ENCODE measurements around the gene GRHL3. TPM values are rescaled to one million over a fixed set of nuclear protein-coding genes. Genes with fewer than 3 reads are reported as not detected.

Gene GRHL3
- total RNA-seq, 1 donor from 2014 or later, result 2.5 TPM

DNA sequence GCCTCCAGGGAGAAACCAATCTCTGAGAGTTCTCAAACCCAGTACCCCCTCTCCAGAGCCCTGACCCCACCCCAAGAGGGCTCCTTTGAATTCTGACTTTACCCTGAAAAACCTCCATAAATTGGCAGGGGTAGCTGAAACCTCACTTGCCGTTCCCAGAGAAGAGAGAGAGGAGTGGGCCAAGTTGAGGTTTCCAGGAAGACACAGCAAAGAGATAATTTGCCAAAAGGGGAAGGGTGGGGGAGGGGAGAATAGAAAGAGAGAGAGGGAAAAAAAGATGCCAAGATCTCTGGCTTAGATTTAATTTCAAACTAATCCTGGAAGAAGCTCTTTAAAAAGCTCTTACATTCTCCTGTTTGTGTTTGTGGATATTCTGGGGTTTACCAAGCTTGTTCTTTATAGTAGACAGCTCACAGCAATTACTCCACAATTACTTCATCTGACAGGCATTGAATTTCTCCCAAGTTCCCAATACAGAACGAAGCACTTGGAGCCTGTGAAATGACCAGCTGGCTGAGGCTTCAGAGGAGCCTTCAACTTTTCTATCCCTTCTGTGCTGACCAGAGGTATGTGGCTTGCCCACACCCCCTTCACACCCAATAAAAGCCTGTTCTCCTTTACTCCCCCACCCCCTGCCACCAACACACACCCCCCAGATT, 1.1 kb upstream of the GRHL3 start:
- no peak for DNase-seq (ENCODE audit: low read depth)

DNA sequence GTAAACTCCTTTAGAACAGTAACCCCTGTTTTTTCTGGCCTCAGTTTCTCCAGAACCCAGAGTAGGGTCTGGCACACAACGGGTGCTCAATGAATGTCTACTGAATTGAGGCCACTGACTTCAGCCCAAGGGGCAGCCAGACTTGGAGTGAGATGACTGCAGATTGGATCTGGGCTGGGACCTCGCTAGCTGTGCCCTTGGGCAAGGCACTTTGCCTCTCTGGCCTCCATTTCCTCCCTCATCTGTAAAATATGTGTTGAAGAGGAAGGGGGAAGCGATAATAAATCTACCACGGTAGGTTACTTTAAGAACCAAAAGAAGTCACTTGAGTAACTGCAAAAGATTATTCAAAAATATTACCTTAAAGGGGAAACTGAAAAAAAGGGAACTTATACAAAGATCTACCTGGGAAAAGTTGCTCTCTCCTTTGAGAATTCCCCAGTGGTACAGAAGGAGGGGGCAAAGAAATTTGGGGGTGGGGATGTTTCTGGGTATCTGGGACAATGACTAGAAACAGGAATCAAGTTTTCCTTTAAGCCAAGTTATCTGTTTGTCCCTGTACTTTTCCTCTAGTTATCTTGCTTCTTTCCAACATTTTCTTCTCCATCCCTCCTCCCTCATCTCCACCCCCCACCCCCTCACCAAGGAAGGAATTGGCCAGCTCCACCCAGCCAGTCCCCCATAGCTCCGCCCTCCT, 394 bp upstream of the GRHL3 start:
- no peak for DNase-seq (ENCODE audit: low read depth)

DNA sequence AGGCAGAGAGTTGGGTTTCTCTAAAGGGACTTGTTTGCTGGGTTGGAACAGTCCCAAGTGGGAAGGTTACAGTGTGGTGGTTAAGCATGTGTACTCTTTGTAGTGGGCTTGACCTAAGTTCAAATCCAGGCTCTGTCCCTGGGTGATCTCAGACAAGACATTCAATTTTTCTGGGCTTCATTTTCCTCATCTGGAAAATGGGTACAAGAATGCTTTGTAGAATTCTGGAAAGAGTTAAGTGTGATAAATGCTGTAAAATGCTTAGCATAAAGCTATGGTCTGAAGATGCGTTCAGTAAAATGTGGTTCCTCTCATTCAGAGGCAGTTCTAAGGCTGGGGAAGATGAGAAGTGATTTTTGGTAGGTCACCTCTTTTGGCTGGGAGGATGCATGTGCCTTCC, 805 bp downstream of the GRHL3 start:
- no peak for DNase-seq (ENCODE audit: low read depth)

DNA sequence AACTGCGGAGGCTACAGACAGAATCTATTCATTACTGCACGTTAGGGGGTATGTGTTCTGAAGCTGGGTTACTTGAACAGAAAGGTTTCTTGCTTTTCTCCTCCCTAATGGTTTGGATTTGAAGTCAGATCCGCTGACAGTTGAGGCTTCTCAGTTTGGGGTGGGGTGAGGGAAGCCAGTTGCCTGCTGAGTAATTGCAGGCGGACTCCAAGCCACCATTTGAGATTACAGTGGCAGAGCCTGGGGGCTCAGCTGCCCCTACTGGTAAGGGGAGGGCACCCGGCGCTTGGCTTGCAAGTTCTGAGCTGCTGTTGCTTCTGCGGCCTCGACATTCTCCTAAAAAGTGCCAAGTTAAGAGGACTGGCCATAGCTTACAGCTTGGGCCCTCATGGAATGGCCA, 2.0 kb downstream of the GRHL3 start:
- no peak for DNase-seq (ENCODE audit: low read depth)

DNA sequence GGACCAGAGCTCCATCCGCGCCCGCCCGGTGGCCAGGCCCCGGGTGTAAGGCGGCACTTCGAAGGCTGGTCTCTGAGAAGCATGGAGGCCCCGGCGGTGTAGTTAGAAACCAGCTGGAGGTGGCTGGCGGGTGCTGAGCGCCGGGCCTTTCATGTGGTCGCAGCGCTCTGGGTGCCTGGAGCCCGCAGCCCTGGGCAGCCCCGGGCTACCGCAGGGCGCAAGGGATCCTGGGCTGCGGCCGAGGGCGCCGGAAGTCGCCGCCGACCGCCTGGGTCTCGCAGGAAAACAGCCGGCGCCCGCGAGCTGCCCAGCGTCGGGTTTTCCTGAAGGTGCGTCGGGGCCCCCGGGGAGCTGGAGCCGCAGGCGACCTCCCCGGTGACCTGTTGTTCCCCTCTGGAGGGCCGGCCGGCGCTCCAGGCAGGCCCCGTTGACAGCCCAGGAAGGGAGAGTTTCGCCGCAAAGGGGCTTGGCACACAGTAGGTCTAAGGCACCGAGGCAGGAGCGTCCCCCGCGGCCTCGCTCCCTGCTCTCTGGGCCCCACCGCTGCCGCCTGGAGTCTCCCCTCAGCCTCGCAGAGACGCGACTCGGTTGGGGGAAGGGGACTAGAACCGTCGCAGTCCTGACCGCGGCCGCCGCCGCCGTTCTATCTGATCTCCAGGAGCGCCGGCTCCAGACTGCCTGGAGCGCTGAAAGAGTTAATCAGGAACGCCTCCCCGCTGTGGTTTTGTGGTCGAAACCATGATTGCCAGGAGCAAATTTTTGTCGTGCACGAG, 2.7 kb downstream of the GRHL3 start:
- peak; percentile 88 for DNase-seq (ENCODE audit: low read depth)

DNA sequence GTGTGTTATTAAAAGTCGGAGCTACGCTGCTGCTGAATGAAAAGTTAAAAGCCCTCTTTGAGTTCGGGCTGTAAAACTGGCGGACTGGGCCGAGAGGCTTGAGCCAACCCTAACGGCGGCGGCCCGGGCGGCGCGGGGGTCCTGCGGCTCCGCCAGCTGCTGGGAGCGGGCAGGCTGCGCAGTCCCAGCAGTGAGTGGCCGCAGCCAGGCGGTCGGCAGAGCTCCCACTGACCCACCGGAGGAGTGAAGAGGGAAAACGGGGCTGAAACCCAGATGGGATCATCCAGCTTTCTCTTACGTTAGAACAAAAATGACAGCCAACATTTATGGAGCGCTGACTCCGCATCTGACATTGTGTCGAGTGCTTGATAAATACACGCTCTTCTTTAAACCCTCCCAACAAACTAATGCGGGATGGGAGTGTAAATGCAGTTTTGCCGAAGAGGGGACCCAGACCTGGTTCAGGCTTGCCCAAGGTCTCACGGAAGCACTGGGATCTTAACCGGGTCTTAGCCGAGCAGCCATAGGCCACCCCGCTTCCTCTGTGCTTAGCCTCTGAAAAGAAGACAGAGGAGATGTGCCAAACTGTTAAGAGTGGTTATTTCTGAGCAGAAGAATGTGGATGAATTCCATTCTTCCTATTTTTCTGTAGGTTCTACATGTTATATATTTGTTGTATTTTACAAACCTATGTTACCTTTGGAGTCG, 3.5 kb downstream of the GRHL3 start:
- no peak for DNase-seq (ENCODE audit: low read depth)

DNA sequence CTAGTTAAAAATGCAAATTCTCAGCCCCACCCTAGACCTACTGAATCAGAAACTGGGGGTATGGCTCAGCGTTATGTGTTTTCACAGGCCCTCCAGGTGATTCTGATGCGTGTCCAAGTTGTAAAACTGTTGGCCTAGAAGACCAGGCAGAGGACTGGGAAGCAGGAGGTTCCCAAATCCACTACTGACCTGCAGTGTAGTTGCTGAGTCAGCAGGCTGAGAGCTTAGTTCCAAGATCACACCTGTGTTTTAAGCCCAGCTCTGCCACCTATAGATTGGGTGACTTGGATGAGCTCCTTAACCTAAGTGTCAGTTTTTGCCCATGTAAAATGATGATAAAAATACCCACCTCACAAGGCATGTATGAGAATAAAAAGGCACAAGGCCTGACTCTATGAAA, 4.1 kb downstream of the GRHL3 start:
- peak; percentile 48 for DNase-seq (ENCODE audit: low read depth)

DNA sequence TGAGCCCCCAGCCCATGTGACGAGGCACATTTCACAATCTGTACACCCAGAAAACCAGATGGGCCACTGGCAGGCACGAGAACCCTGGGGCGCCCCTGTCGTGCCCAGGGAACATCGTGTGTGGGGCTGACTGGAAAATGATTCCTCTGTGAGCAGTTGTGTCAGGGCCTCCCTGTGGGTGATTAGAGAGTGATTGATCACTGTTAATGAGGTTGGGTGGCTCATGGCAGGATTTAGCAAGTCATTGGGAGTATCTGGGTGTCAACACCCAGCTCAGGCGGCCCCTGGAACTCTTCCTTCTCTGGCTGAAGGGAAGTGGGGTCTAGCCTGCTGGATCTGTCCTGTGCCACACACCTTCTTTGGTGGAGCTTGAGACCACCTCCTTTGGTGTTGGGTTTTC, 5.7 kb downstream of the GRHL3 start:
- no peak for DNase-seq (ENCODE audit: low read depth)

DNA sequence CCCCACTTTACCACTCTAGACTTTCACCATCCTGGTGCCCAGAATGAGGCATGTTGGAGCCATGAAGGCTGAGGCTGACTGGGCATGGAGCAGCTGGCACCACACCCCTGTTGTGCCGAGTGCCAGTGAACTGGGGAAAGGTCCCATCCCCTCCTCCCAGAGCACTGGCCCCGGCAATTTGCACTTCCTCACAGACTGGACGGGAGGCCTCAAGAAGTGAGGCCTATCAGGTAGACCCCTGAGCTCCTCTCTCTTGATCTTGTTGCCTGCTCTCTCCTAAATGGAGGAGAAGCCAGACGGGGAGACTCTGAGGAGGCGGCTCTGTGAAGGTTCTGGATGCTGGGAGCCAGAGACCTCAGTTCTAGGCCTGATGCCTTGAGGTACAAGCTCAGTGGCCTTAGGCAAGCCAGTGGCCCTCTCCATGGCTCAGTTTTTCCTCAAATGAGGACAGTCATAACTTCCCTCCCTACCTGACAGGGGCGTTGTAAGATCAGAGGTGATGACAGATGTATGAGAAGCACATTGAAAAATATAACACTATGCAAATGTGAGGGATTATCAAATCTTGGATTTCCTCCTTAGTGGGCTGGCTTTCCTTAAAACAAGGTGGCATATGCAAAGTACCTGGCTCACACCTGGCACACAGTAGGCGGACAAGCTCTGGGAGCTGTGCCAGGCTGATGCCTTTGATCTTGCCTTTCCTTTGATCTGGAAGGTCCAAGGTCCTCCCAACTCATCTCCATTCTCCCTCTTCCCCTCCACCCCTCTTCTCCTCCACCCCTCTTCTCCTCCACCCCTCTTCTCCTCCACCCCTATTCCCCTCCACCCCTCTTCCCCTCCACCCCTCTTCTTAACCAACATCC, 6.7 kb downstream of the GRHL3 start:
- DNase-seq (ENCODE audit: low read depth), result no peak

DNA sequence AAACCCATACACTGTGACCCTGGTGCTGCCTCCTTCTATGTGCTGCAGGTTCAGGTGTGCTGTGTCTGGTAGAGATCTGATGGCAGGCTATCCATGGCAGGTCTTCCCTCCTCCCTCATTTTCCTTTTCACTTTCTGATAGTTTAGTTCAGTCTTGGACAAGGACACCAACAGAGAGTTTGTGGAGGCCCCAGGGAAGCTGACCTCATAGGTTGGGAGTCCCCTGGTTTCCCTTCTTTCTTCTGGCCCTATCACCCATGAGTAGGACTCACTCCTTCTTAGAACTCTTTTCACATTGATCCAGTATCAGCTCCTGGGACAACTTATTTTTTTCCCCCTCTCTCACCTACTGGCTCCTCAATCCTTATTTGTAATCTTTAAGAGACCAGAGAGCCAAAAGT, 8.3 kb downstream of the GRHL3 start:
- no peak for DNase-seq (ENCODE audit: low read depth)

DNA sequence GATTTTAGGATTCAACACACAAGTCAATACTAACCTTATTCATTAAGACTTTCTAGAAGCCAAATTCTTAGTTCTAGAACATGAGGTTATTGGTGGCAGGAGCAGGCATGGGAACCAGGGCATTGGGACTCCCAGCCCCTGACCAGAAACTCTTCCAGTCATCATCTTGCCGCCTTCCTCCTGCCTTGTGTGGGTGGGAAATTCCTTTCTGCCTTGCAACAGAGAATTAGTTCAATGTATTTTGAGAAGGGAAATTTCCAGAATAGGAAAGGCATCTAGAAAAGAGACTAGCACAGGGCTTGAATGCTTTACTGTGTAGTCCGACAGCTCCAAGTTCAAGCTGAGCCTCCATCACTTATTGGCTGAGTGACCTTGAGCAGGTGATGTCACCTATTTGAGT, 8.7 kb downstream of the GRHL3 start:
- DNase-seq (ENCODE audit: low read depth), result peak; percentile 59

DNA sequence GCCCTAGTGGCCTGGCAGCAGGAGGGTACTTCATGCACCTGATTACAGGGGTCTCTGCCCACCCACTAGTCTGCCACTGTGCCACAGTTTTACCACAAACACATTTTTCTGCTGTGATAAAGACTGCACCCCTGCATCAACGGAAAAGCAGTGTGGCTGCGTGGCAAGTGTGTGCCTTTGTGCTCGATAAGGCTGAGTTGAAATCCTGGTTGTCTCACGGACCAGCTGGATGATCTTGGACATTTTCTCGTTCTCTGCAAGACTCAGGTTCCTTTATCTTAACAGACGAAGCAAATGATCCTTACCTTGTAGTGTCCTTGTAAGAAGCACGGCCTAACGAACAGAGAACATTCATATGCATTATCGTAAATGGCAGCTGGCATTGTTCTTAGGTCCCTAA, 10.2 kb downstream of the GRHL3 start:
- no peak for DNase-seq (ENCODE audit: low read depth)

DNA sequence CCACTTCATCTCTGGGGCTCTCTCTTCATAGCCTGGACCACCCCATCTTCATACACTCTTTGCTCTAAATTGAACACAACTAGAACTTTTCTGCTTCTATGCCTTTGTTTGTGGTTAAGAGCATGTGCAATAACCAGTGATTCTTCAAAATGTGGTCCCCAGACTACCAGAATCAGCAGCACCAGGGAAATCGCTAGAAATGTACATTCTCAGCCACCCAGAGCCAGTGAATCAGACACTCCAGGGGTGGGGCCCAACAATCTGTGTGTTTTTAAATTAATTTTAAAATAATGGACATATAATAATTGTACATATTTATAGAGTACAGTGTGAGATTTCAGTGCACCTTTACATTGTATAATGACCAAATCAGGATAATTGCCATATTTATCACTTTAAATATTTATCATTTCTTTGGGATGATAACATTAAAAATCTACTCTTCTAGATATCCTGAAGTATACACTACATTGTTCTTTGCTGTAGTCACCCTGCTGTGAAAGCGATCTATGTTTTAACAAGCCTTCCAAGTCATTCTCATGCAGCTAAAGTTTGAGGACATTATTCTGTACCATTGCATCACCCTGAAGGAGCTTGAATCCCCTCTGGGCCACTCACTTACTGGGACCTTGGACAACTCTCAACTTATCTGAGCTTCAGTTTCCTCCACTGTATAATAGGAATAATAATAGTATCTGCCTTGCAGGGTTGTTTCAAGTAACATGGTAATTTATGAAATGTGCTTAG, 10.8 kb downstream of the GRHL3 start:
- no peak for DNase-seq (ENCODE audit: low read depth)

DNA sequence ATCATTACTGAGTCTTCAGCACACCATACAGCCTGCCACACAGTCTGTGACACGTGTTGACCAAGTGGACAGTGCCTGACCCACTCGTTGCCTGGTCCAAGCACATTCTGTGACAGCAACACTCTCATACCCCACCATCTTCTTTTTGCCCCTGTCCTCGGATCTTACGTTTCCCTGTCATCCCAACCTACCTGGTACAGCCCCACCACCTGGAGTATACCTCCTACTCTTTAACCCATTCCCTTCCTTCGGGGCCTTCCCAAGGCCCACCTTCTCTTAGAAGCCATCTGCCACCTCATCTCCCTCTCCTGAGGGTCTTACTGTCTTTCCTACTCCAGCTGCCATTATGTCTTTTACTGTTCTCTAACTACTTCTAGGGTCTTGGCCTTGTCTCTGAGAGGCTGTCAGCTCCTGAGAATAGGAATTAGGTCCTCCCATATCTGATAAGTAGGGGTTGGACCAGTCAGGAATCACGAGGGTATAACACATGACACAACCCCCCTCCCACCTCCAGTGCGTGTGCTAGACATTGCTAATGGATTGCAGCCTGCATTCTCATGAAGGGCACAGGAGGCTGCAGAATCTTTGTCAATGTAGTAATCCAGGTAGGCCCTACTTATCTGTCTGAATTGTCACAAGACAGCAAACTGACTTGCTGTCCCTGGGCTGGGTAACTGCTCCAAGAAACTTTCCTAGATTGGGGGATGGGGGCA, 13.0 kb downstream of the GRHL3 start:
- DNase-seq (ENCODE audit: low read depth), result no peak

DNA sequence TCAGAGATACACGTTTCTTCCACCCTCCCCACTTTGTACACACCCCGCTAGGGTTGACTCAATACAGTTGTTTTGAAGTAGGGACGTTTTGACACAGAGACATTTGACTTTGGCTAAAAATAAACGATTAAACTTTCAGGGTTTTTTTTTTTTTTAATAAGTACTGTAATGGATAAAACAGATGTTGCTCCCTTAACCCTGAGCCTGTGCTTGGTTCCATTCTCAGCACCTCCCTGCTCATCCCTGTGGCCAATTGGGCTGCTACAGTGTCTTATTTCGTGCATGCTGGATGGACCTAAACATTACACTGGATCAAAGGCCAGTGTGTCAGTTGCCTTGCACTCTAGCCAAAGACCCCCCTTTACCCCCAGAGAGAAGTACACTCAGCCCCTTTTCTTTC, 16.9 kb downstream of the GRHL3 start:
- no peak for DNase-seq (ENCODE audit: low read depth)

DNA sequence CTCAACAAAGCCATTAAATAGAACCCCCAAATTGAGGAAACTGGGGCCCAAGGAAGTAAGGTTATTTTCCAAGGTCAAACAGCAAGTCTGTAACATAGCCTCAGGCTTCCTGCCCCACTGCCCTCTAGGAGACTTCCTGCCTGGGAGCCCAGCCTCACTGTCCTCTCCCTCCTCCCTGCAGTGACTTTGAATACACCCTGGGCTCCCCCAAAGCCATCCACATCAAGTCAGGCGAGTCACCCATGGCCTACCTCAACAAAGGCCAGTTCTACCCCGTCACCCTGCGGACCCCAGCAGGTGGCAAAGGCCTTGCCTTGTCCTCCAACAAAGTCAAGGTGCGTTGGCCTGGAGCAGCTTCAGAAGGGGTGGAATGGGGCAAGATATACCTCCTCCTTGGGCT, 18.3 kb downstream of the GRHL3 start:
- no peak for DNase-seq (ENCODE audit: low read depth)

DNA sequence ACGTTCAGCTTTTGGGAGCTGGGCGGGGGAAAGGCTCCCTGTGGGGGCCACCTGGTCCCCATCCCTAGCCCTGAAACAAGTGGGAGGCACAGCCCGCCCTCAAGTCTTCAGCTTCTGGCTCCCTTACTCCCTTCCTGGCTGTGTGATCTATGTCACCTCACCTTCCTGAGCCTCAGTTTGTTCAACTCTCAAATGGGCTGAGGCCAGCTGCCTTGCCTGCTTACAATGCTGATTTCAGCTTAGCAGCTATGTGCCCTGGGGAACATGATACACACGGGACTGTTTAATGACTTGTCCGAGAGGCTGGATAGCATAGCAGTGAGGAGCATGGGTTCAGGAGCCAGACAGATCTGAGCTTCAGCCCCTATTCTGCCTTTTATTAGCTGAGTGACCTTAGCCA, 19.3 kb downstream of the GRHL3 start:
- DNase-seq (ENCODE audit: low read depth), result no peak

DNA sequence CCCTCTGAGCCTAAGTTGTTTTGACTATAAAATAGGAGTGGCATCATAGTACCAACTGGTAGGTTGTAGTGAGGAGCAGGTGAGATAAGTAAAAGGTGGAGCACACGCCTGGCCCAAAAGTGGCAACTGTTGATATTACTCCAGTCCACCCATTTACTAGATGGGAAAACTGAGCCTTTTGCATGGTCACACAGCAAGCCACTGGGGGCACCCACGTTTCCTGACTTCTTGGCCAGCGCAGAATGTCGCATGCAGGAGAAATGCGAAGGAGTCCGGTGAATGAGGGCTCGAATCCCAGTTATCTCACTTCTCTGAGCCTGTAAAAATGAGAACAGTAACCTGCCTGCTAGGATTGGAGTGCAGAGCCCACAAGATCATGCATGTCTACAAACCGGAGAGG, 20.8 kb downstream of the GRHL3 start:
- no peak for DNase-seq (ENCODE audit: low read depth)

DNA sequence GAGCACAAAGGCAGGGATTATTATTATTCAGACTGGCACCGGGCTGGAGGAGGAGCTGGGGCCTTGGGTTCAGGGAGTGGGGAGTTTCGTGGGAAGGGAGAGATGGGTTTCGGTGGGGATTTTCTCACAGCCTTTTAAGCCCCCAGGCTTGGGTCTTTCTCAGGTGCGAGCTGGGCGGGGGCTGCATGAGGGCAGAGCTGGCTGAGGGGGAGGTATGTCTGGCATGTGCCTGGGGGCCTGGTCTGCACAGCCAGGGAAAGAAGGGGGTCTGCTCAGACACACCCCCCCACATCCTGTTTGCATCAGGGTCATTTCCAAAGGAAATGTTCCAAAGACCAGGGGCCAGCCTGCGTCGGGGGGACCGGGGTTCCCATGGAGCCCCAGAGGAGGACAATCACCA, 21.6 kb downstream of the GRHL3 start:
- DNase-seq (ENCODE audit: low read depth), result no peak

DNA sequence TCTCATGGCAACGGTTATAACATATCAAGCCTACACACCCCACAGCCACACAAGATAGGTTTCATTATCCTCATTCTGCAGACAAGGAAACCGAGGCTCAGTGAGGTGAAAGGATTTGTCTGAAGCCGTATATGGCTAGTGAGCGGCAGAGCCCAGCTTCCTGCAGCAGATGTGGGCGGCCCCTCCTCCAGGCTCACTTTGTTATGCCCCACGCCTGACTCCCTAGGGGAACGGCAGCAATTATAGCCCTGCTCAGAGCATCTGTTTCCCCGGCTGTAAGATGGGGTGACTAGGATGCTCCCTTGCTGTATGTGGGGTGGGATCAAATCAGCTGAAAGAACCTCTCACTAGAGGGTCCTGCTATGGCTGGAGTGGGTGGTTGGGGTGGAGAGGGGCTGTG, 22.1 kb downstream of the GRHL3 start:
- DNase-seq (ENCODE audit: low read depth), result no peak
